ENCODE data around the gene TBP. TPM values are rescaled to one million over a fixed set of nuclear protein-coding genes. Genes with fewer than 3 reads are reported as not detected.
A peak's percentile ranks its signal among the peaks of the same experiment; 100 is the strongest.

TBP gene
- total and polyA plus RNA-seq, 2 experiments from 2014 or later, result 13.4 to 24.6 TPM

DNA sequence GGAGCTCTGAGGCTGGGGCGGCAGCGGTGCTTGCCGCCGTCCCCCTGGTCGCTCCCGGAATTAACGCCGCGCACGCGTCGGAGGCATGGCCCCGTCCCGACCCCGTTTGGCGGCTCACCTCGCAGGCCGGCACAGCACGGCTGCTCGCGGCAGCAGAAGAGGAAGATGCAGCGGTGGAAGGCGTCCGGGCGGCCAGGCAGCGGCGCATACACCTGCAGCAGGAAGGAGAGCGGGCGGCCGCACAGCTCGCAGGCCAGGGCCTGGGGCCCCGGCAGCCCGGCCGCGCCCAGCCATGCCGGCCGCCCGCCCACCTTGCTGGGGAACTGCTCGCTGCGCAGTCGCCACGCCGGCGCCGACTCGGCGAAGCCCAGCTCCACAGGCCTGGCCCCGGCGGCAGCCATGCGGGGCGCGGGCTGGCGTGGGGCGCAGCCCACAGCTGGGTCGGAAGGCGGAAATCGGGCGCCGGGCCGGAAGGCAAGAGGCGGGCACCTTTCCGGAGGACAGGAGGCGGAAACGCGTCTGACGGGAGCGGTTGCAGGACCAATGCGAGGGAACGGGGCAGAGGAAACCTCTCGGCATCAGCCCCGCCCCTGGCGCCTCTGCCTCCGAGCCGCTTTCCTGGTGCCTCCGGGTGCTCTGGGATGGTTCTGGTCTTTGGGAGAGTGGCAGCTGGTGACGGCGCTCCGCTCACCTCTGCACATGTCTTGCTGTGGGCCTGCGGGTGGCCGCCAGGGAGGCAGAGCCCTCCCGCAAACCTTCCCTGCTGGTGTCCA, 30.2 kb downstream of the TBP start, which contains the start of gene PDCD2:
Gene PDCD2, minus strand, starts transcription at position 457 of the 773 bp plus-strand sequence. Its CDS starts 56 bp downstream, at position 401.
- Histone ChIP-seq H3K27me3 (replicated peaks; ENCODE audit: insufficient read depth) (no peaks in the 10 kb centered on the region), H3K4me3 (peak within 1 kb of the TSS; percentile 99), H3F3A (ENCODE audit: insufficient read depth) (peaks cover 33% of the 10 kb centered on the region), H3K9ac (peak within 1 kb of the TSS; percentile 91), H4K20me1 (ENCODE audit: insufficient read depth) (no peaks in the 10 kb centered on the region), H3K9me2 (ENCODE audit: insufficient read depth) (no peaks in the 10 kb centered on the region), H3K27ac (peak within 1 kb of the TSS; percentile 69), H3K9me3 (ENCODE audit: low read depth) (no peaks in the 10 kb centered on the region), H3K79me2 (ENCODE audit: insufficient read depth) (peaks cover 44% of the 10 kb centered on the region), H2AFZ (peak within 1 kb of the TSS; percentile 100), H3K4me1 (ENCODE audit: insufficient read depth) (peaks cover 15% of the 10 kb centered on the region), H3K36me3 (ENCODE audit: low read depth) (peaks cover 20% of the 10 kb centered on the region), H3K4me2 (ENCODE audit: unreplicated experiment) (peak within 1 kb of the TSS; percentile 99)
- TF ChIP-seq EZH2phosphoT487 (IDR thresholded peaks at IDR 0.05; ENCODE audit: insufficient read depth, low read depth) (no peak), EZH2 (IDR thresholded peaks at IDR 0.05; ENCODE audit: insufficient read depth, poor library complexity, severe bottlenecking) (no peak)
- peak; percentile 99 for DNase-seq
- WGBS, 2 experiments (ENCODE audit: low coverage in 1 of 2, low lambda C conversion rate in 2 of 2, missing lambda C conversion rate in 2 of 2), result 1 to 2% methylated on average over 54 to 62 of the region's 81 CpGs
- in situ Hi-C loops (cut with MboI), result no loop called here

DNA sequence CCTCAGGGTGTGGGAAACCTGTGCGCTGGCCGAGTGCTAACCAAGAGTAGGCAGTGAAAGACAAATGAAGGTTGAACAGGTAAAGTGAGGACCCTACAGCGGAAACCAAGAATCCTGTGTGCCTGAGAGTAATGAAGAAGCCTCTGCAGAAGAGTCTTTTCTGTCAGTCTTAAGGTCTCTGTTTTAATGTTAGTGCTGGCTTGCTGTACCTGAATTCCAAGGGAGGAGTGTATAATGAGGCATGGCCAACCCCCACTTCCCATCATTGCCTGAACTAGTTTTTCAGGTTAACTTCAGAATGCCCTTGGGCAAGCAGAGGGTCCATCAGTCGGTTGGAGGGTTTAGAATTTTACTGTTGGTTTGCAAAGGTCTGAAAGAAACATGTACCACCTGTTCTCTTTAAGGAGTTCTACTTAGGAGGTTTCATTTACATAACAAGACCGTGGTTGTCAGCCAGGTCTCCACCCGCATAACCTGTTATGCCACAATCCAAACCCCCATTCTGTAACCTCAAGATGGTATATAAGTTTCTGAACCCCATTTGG, 30.9 kb downstream of the TBP start:
- Histone ChIP-seq H3K9me3 (ENCODE audit: low read depth) (no peaks in the 10 kb centered on the region), H3K9me2 (ENCODE audit: insufficient read depth) (no peaks in the 10 kb centered on the region), H3K79me2 (ENCODE audit: insufficient read depth) (peaks cover 44% of the 10 kb centered on the region), H3F3A (ENCODE audit: insufficient read depth) (peaks cover 29% of the 10 kb centered on the region), H3K27ac (peak overlapping the region; percentile 69), H3K27me3 (replicated peaks; ENCODE audit: insufficient read depth) (no peaks in the 10 kb centered on the region), H4K20me1 (ENCODE audit: insufficient read depth) (no peaks in the 10 kb centered on the region), H3K4me2 (ENCODE audit: unreplicated experiment) (peak overlapping the region; percentile 99), H3K4me1 (ENCODE audit: insufficient read depth) (peaks cover 15% of the 10 kb centered on the region), H2AFZ (peak overlapping the region; percentile 100), H3K9ac (peak overlapping the region; percentile 91), H3K36me3 (ENCODE audit: low read depth) (peaks cover 20% of the 10 kb centered on the region), H3K4me3 (peak overlapping the region; percentile 99)
- TF ChIP-seq EZH2 (IDR thresholded peaks at IDR 0.05; ENCODE audit: insufficient read depth, poor library complexity, severe bottlenecking) (no peak), EZH2phosphoT487 (IDR thresholded peaks at IDR 0.05; ENCODE audit: insufficient read depth, low read depth) (no peak)
- WGBS, 2 experiments (ENCODE audit: low coverage in 1 of 2, low lambda C conversion rate in 2 of 2, missing lambda C conversion rate in 2 of 2), result 0 to 5% methylated on average over 6 of the region's 6 CpGs
- DNase-seq, result no peak
- in situ Hi-C loops (cut with MboI), result no loop called here

DNA sequence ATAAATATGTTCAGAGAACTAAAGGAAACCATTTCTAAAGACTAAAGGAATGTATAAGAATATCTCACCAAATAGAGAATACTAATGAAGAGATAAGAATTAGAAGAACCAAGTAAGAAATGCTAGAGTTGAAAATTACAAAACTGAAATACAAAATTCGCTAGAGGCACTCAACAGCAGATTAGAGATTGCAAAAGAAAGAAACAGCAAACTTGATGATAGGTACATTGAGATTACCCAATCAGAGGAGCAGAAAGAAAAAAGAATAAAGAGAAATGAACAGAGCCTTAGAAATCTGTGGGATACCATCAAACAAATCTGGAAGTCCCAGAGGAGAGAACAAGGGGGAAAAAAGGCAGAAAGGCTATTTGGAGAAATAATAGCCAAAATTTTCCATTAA, 36.6 kb downstream of the TBP start:
- H3K36me3 ChIP-seq (ENCODE audit: low read depth), result no peaks in the 10 kb centered on the region
- peaks cover 1% of the 10 kb centered on the region; the same call in 1 of the 2 replicates for H3K79me2 ChIP-seq (ENCODE audit: insufficient read depth)
- H3K9me2 ChIP-seq (ENCODE audit: insufficient read depth), result no peaks in the 10 kb centered on the region
- in situ Hi-C loops (cut with MboI), result no loop called here
- no peak for DNase-seq
- no peak overlapping the region for H3K9ac ChIP-seq
- H3K27ac ChIP-seq, result no peak overlapping the region
- no peaks in the 10 kb centered on the region for H3K4me1 ChIP-seq (ENCODE audit: insufficient read depth)
- 23 to 35% methylated on average over 1 of the region's 1 CpG for whole genome bisulfite sequencing, 2 experiments (ENCODE audit: low coverage in 1 of 2, low lambda C conversion rate in 2 of 2, missing lambda C conversion rate in 2 of 2)
- no peaks in the 10 kb centered on the region for H3K9me3 ChIP-seq (ENCODE audit: low read depth)
- no peaks in the 10 kb centered on the region for H3F3A ChIP-seq (ENCODE audit: insufficient read depth)
- TF ChIP-seq EZH2phosphoT487 (IDR thresholded peaks at IDR 0.05; ENCODE audit: insufficient read depth, low read depth), result no peak
- no peak for TF ChIP-seq EZH2 (IDR thresholded peaks at IDR 0.05; ENCODE audit: insufficient read depth, poor library complexity, severe bottlenecking)
- H2AFZ ChIP-seq, result no peak overlapping the region
- no peak overlapping the region for H3K4me2 ChIP-seq (ENCODE audit: unreplicated experiment)
- H3K4me3 ChIP-seq, result no peak overlapping the region
- no peaks in the 10 kb centered on the region for H3K27me3 ChIP-seq (replicated peaks; ENCODE audit: insufficient read depth)
- no peaks in the 10 kb centered on the region for H4K20me1 ChIP-seq (ENCODE audit: insufficient read depth)

DNA sequence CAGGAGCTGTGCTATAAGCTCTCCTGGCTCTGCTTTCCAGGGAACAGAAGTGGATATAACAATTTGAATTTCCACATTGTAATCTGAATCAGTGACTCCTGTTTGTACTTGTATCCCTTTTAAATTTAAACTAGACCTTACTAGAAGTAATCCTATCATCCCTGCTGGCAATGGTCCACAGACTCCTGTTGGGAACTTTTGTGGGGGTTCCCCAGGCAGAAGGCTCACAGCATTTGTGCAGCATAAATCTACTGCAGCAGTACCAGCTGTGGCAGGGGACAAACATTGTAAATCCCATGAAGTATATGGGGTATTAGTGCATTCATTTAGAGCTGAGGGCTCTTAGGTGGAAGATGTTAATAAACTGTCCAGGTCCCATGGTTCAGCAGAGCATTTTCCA, 42.3 kb downstream of the TBP start:
- Histone ChIP-seq H3K4me2 (ENCODE audit: unreplicated experiment) (no peak overlapping the region), H3K36me3 (ENCODE audit: low read depth) (no peaks in the 10 kb centered on the region), H3F3A (ENCODE audit: insufficient read depth) (no peaks in the 10 kb centered on the region), H3K9me2 (ENCODE audit: insufficient read depth) (no peaks in the 10 kb centered on the region), H3K9me3 (ENCODE audit: low read depth) (no peaks in the 10 kb centered on the region), H2AFZ (no peak overlapping the region), H3K27me3 (replicated peaks; ENCODE audit: insufficient read depth) (peaks cover under 1% of the 10 kb centered on the region; the same call in 1 of the 2 replicates), H3K4me1 (ENCODE audit: insufficient read depth) (no peaks in the 10 kb centered on the region), H3K79me2 (ENCODE audit: insufficient read depth) (no peaks in the 10 kb centered on the region), H3K9ac (no peak overlapping the region), H3K27ac (no peak overlapping the region), H4K20me1 (ENCODE audit: insufficient read depth) (no peaks in the 10 kb centered on the region), H3K4me3 (no peak overlapping the region)
- no peak for DNase-seq
- in situ Hi-C loops (cut with MboI), result no loop called here
- TF ChIP-seq EZH2 (IDR thresholded peaks at IDR 0.05; ENCODE audit: insufficient read depth, poor library complexity, severe bottlenecking) (no peak), EZH2phosphoT487 (IDR thresholded peaks at IDR 0.05; ENCODE audit: insufficient read depth, low read depth) (no peak)

All from GM23248 (cell line).